ENCODE data around the gene TLK1.

GRCh38 chr2:170997893-170998597 is 162.6 kb downstream of the TLK1 start:
- TF ChIP-seq TAF1 (IDR thresholded peaks at IDR 0.05; ENCODE audit: borderline replicate concordance, low read depth, low read length) = no peak
- TF ChIP-seq POLR2A (IDR thresholded peaks at IDR 0.05; ENCODE audit: low read depth, low read length) = no peak
- no peak for TF ChIP-seq POLR2AphosphoS5 (IDR thresholded peaks at IDR 0.05; ENCODE audit: low read depth, low read length)
